HCT116 (cell line): Measurements from ENCODE around the gene TMEM131.

Source experiments
- CEBPB ChIP-seq: IDR thresholded peaks from 2 replicates; pipeline ENCODE4 v1.6.1; 2012; ENCODE audit warnings: low read depth
- EGR1 ChIP-seq: IDR thresholded peaks from 2 replicates; pipeline ENCODE4 v1.6.1; 2012; ENCODE audit warnings: low read depth
- EZH2 ChIP-seq: fragments of 200-600 bp; sonication (generic); IDR thresholded peaks from 2 replicates; pipeline ENCODE4 v1.6.1; 2017; ENCODE audit warnings: antibody characterized with exemption, mixed run types
- EZH2phosphoT487 ChIP-seq: fragments of 200-600 bp; IDR thresholded peaks from 2 replicates; pipeline ENCODE4 v1.6.1; 2018; ENCODE audit warnings: antibody characterized with exemption, borderline replicate concordance
- POLR2A ChIP-seq: IDR thresholded peaks from 2 replicates; pipeline ENCODE4 v1.7.0; 2011; ENCODE audit warnings: borderline replicate concordance; ENCODE audit not compliant: insufficient read depth, insufficient read length; ENCODE audit errors: extremely low read depth
- POLR2AphosphoS5 ChIP-seq: IDR thresholded peaks from 2 replicates; pipeline ENCODE4 v1.6.1; 2011; ENCODE audit warnings: mild to moderate bottlenecking, low read depth, low read length, moderate library complexity
- RAD21 ChIP-seq: IDR thresholded peaks from 2 replicates; pipeline ENCODE4 v1.6.1; 2012; ENCODE audit warnings: low read depth, mild to moderate bottlenecking
- YY1 ChIP-seq: IDR thresholded peaks from 2 replicates; pipeline ENCODE4 v1.6.1; 2011; ENCODE audit warnings: low read length, low read depth, moderate library complexity, mild to moderate bottlenecking; ENCODE audit not compliant: insufficient replicate concordance; ENCODE audit errors: extremely low read depth
- ZBTB33 ChIP-seq: IDR thresholded peaks from 2 replicates; pipeline ENCODE4 v1.6.1; 2011; ENCODE audit warnings: mild to moderate bottlenecking, low read length, moderate library complexity; ENCODE audit not compliant: insufficient replicate concordance; ENCODE audit errors: extremely low read depth
- ZNF274 ChIP-seq: fragments of 200-500 bp; sonication (Bioruptor generic); IDR thresholded peaks from 2 replicates; pipeline ENCODE4 v1.6.1; 2014; ENCODE audit warnings: mild to moderate bottlenecking, low read depth, low read length, inconsistent platforms
- TF ChIP-seq, protein P1 (sequence below), 3 experiments: fragments of 200-600 bp in 1 of 3; sonication (generic) in 1 of 3; IDR thresholded peaks in 2 of 3; conservative IDR thresholded peaks in 1 of 3; 2 replicates each; pipeline ENCODE4 v1.5.1; 2012 to 2017; ENCODE audit warnings: low read depth in 2 of 3, low read length in 2 of 3, antibody characterized with exemption in 1 of 3, borderline replicate concordance in 1 of 3, control low read depth in 1 of 3, mild to moderate bottlenecking in 1 of 3, mixed read lengths in 1 of 3, mixed run types in 1 of 3, moderate library complexity in 1 of 3; ENCODE audit not compliant: insufficient read depth in 1 of 3
- TF ChIP-seq, protein P2 (sequence below): IDR thresholded peaks from 2 replicates; pipeline ENCODE4 v1.6.1; 2012; ENCODE audit warnings: low read depth

GRCh38 chr2:97857553-97857952, 138.2 kb downstream of the TMEM131 start:
- TF ChIP-seq ZNF274 (no peak), POLR2AphosphoS5 (no peak), EGR1 (no peak), EZH2phosphoT487 (no peak), ZBTB33 (no peak), YY1 (no peak), RAD21 (no peak), POLR2A (no peak), EZH2 (no peak), CEBPB (no peak)
- TF ChIP-seq, protein P1, sequence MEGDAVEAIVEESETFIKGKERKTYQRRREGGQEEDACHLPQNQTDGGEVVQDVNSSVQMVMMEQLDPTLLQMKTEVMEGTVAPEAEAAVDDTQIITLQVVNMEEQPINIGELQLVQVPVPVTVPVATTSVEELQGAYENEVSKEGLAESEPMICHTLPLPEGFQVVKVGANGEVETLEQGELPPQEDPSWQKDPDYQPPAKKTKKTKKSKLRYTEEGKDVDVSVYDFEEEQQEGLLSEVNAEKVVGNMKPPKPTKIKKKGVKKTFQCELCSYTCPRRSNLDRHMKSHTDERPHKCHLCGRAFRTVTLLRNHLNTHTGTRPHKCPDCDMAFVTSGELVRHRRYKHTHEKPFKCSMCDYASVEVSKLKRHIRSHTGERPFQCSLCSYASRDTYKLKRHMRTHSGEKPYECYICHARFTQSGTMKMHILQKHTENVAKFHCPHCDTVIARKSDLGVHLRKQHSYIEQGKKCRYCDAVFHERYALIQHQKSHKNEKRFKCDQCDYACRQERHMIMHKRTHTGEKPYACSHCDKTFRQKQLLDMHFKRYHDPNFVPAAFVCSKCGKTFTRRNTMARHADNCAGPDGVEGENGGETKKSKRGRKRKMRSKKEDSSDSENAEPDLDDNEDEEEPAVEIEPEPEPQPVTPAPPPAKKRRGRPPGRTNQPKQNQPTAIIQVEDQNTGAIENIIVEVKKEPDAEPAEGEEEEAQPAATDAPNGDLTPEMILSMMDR (IDR thresholded peaks at IDR 0.05 in 2 of 3, conservative IDR thresholded peaks at IDR 0.05 in 1 of 3; ENCODE audit: borderline replicate concordance in 1 of 3, insufficient read depth in 1 of 3, low read depth in 2 of 3, low read length in 2 of 3) = no peak
- TF ChIP-seq, protein P2, sequence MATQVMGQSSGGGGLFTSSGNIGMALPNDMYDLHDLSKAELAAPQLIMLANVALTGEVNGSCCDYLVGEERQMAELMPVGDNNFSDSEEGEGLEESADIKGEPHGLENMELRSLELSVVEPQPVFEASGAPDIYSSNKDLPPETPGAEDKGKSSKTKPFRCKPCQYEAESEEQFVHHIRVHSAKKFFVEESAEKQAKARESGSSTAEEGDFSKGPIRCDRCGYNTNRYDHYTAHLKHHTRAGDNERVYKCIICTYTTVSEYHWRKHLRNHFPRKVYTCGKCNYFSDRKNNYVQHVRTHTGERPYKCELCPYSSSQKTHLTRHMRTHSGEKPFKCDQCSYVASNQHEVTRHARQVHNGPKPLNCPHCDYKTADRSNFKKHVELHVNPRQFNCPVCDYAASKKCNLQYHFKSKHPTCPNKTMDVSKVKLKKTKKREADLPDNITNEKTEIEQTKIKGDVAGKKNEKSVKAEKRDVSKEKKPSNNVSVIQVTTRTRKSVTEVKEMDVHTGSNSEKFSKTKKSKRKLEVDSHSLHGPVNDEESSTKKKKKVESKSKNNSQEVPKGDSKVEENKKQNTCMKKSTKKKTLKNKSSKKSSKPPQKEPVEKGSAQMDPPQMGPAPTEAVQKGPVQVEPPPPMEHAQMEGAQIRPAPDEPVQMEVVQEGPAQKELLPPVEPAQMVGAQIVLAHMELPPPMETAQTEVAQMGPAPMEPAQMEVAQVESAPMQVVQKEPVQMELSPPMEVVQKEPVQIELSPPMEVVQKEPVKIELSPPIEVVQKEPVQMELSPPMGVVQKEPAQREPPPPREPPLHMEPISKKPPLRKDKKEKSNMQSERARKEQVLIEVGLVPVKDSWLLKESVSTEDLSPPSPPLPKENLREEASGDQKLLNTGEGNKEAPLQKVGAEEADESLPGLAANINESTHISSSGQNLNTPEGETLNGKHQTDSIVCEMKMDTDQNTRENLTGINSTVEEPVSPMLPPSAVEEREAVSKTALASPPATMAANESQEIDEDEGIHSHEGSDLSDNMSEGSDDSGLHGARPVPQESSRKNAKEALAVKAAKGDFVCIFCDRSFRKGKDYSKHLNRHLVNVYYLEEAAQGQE = no peak
